Stimulated activated naive CD8-positive, alpha-beta T cell treated with anti-CD3 and anti-CD28 coated beads, Interleukin-15, Interleukin-2, amounts not matched to agents 100 U/mL and 50 U/mL, for 24 hours (primary cell): ENCODE data around the gene DVL3.

Experiments
- ATAC-seq: fragments of 150-1000 bp; cut with Tn5 transposase; one replicate; pipeline ENCODE4 v1.10.0; 2021
- DNase-seq: peaks from one replicate; pipeline ENCODE4 v3.0.0; 2021

DVL3 gene

GRCh38 chr3:184176377-184177330 is 21.5 kb downstream of the DVL3 start:
- no peak for ATAC-seq
- DNase-seq = no peak

- ATAC-seq (no peak), DNase-seq (no peak)
These were observed 22.2 kb downstream of the DVL3 start for GRCh38 chr3:184177331-184177731.

- DNase-seq (no peak), ATAC-seq (no peak)
These were observed 22.7 kb downstream of the DVL3 start for GRCh38 chr3:184177767-184178306.

GRCh38 chr3:184178521-184179138 is 23.5 kb downstream of the DVL3 start:
- DNase-seq = no peak
- no peak for ATAC-seq

- DNase-seq (no peak), ATAC-seq (no peak)
These were observed 25.0 kb downstream of the DVL3 start for GRCh38 chr3:184180165-184180564.

- ATAC-seq (no peak), DNase-seq (no peak)
These were observed 26.4 kb downstream of the DVL3 start for GRCh38 chr3:184181596-184181995.

GRCh38 chr3:184183679-184184078 is 28.5 kb downstream of the DVL3 start:
- ATAC-seq = no peak

GRCh38 chr3:184184546-184185230 is 29.5 kb downstream of the DVL3 start:
- DNase-seq (no peak), ATAC-seq (no peak)

More at GRCh38 chr3:184183679-184184078, 28.5 kb downstream of the DVL3 start:
- no peak for DNase-seq

- peak; percentile 93 for ATAC-seq
- DNase-seq = peak; percentile 100
These were observed 30.4 kb downstream of the DVL3 start for GRCh38 chr3:184185461-184186183.

GRCh38 chr3:184186184-184186901 is 31.2 kb downstream of the DVL3 start, which contains the start of gene ABCF3:
ABCF3 (plus strand) TSS chr3:184186199; CDS start chr3:184186208, 9 bp downstream.
- ATAC-seq (peak; percentile 10), DNase-seq (no peak)

- no peak for ATAC-seq
These were observed 31.7 kb downstream of the DVL3 start for GRCh38 chr3:184186902-184187207.

GRCh38 chr3:184188080-184188479 is 32.9 kb downstream of the DVL3 start:
- DNase-seq = no peak
- no peak for ATAC-seq

More at GRCh38 chr3:184186902-184187207, 31.7 kb downstream of the DVL3 start:
- no peak for DNase-seq

GRCh38 chr3:184189421-184189820 is 34.2 kb downstream of the DVL3 start:
- ATAC-seq = no peak
- no peak for DNase-seq

- DNase-seq = no peak
- ATAC-seq = no peak
These were observed 37.7 kb downstream of the DVL3 start for GRCh38 chr3:184192889-184193288.

- DNase-seq = no peak
- no peak for ATAC-seq
These were observed 38.9 kb downstream of the DVL3 start for GRCh38 chr3:184193991-184194539.

GRCh38 chr3:184196536-184196935 is 41.4 kb downstream of the DVL3 start:
- no peak for ATAC-seq
- no peak for DNase-seq

- DNase-seq = no peak
- no peak for ATAC-seq
These were observed 43.3 kb downstream of the DVL3 start for GRCh38 chr3:184198509-184198908.

- DNase-seq (no peak), ATAC-seq (no peak)
These were observed 45.6 kb downstream of the DVL3 start for GRCh38 chr3:184200825-184201224.

- DNase-seq (no peak), ATAC-seq (no peak)
These were observed 48.3 kb downstream of the DVL3 start for GRCh38 chr3:184203526-184203925.

GRCh38 chr3:184209146-184209923 is 54.2 kb downstream of the DVL3 start:
- no peak for ATAC-seq
- no peak for DNase-seq
